Liver (tissue), 9 donors: ENCODE data around the gene HSD17B12. TPM values are rescaled to one million over a fixed set of nuclear protein-coding genes. Genes with fewer than 3 reads are reported as not detected.

Experiments used
- DNase-seq: peaks from one replicate; pipeline ENCODE4 v3.0.0-alpha.2; 2017; ENCODE audit warnings: low spot score
- H3K27ac ChIP-seq, 2 donors: one replicate each; pipeline ENCODE4 v1.7.0; 2013; ENCODE audit warnings: inconsistent platforms in 2 of 2, low read length in 2 of 2, control low read depth in 1 of 2, low read depth in 1 of 2, mild to moderate bottlenecking in 1 of 2
- H3K27me3 ChIP-seq, 4 donors: one replicate each; pipeline versions ENCODE4 v1.6.1 to v1.7.0; 2013; ENCODE audit warnings: low read length in 3 of 4, inconsistent platforms in 1 of 4, mild to moderate bottlenecking in 1 of 4, moderate library complexity in 1 of 4; ENCODE audit not compliant: control insufficient read depth in 4 of 4, insufficient read depth in 4 of 4
- H3K36me3 ChIP-seq, 4 donors: one replicate each; pipeline versions ENCODE4 v1.6.1 to v1.7.0; 2013; ENCODE audit warnings: low read length in 3 of 4, mild to moderate bottlenecking in 3 of 4, low read depth in 1 of 4, moderate library complexity in 1 of 4; ENCODE audit not compliant: control insufficient read depth in 4 of 4, insufficient read depth in 3 of 4
- H3K4me1 ChIP-seq, 4 donors: one replicate each; pipeline versions ENCODE4 v1.6.1 to v1.7.0; 2013; ENCODE audit warnings: low read length in 3 of 4, mild to moderate bottlenecking in 3 of 4, moderate library complexity in 1 of 4; ENCODE audit not compliant: control insufficient read depth in 4 of 4, insufficient read depth in 4 of 4
- H3K4me3 ChIP-seq, 3 donors: one replicate each; pipeline versions ENCODE4 v1.6.1 to v1.7.0; 2013; ENCODE audit warnings: low read length in 3 of 3, control low read depth in 1 of 3, low read depth in 1 of 3, mild to moderate bottlenecking in 1 of 3
- H3K9ac ChIP-seq, 2 donors: one replicate each; pipeline ENCODE4 v1.7.0; 2013; ENCODE audit warnings: low read length in 2 of 2, mild to moderate bottlenecking in 2 of 2, moderate library complexity in 2 of 2, control low read depth in 1 of 2, low read depth in 1 of 2
- H3K9me3 ChIP-seq, 4 donors: one replicate each; pipeline versions ENCODE4 v1.6.1 to v1.7.0; 2013; ENCODE audit warnings: low read length in 3 of 4; ENCODE audit not compliant: control insufficient read depth in 4 of 4
- EGR1 ChIP-seq, 2 donors: IDR thresholded peaks; 2 replicates each; pipeline ENCODE4 v1.6.1; 2016 to 2018; ENCODE audit warnings: antibody characterized with exemption in 2 of 2, low read depth in 2 of 2
- FOXA1 ChIP-seq: IDR thresholded peaks from 2 replicates; pipeline ENCODE4 v1.6.1; 2016; ENCODE audit warnings: antibody characterized with exemption
- FOXA2 ChIP-seq: IDR thresholded peaks from 2 replicates; pipeline ENCODE4 v1.6.1; 2016; ENCODE audit warnings: antibody characterized with exemption
- GABPA ChIP-seq, 2 donors: IDR thresholded peaks in 1 of 2; conservative IDR thresholded peaks in 1 of 2; 2 replicates each; pipeline ENCODE4 v1.6.1; 2016; ENCODE audit warnings: antibody characterized with exemption in 2 of 2, mild to moderate bottlenecking in 1 of 2, moderate library complexity in 1 of 2
- HNF4A ChIP-seq, 2 donors: conservative IDR thresholded peaks; 2 replicates each; pipeline ENCODE4 v1.6.1; 2016; ENCODE audit warnings: antibody characterized with exemption in 2 of 2, mild to moderate bottlenecking in 2 of 2
- HNF4G ChIP-seq: IDR thresholded peaks from 2 replicates; pipeline ENCODE4 v1.6.1; 2016; ENCODE audit warnings: antibody characterized with exemption
- JUND ChIP-seq, 2 donors: IDR thresholded peaks; 2 replicates each; pipeline ENCODE4 v1.6.1; 2016; ENCODE audit warnings: antibody characterized with exemption in 2 of 2
- NR2F2 ChIP-seq: IDR thresholded peaks from 2 replicates; pipeline ENCODE4 v1.6.1; 2016; ENCODE audit warnings: antibody characterized with exemption
- RAD21 ChIP-seq, 2 donors: IDR thresholded peaks; 2 replicates each; pipeline ENCODE4 v1.6.1; 2016; ENCODE audit warnings: antibody characterized with exemption in 2 of 2, mild to moderate bottlenecking in 2 of 2
- RXRA ChIP-seq, 2 donors: IDR thresholded peaks; 2 replicates each; pipeline ENCODE4 v1.6.1; 2017 to 2018; ENCODE audit warnings: antibody characterized with exemption in 2 of 2, mild to moderate bottlenecking in 1 of 2
- SP1 ChIP-seq: IDR thresholded peaks from 2 replicates; pipeline ENCODE4 v1.6.1; 2018; ENCODE audit warnings: antibody characterized with exemption, mild to moderate bottlenecking
- TAF1 ChIP-seq: conservative IDR thresholded peaks from 2 replicates; pipeline ENCODE4 v1.6.1; 2016; ENCODE audit warnings: antibody characterized with exemption, mild to moderate bottlenecking
- YY1 ChIP-seq: IDR thresholded peaks from 2 replicates; pipeline ENCODE4 v1.6.1; 2016; ENCODE audit warnings: antibody characterized with exemption, mild to moderate bottlenecking
- WGBS: extraction: QIAGEN DNeasy Blood & Tissue Kit; methylation state at CpG from one replicate; pipeline ENCODE4 v1.1.7; 2013; 5-methylcytosine and 5-hydroxymethylcytosine counted together
- polyA plus RNA-seq, 2 donors: library from polyadenylated mRNA; stranded (reverse) in 1 of 2; unstranded in 1 of 2; fragments of 200-250 nt in 1 of 2; fragments of >200 nt in 1 of 2; fragmentation: Nextera tagmentation in 1 of 2; extraction: Ambion mirVana in 1 of 2; gene quantifications; one replicate each; pipeline versions ENCODE4 v1.2.1 to v1.2.3, GENCODE V29; 2013 to 2015
- total RNA-seq, 2 donors: library from RNA; depleted of rRNA; stranded (reverse); fragments of >200 nt; gene quantifications; one replicate each; pipeline ENCODE4 v1.2.3, GENCODE V29; 2014
- TF ChIP-seq, protein P1 (sequence below): IDR thresholded peaks from 2 replicates; pipeline ENCODE4 v1.6.1; 2016; ENCODE audit warnings: antibody characterized with exemption
- TF ChIP-seq, protein P2 (sequence below): IDR thresholded peaks from 2 replicates; pipeline ENCODE4 v1.6.1; 2016; ENCODE audit warnings: antibody characterized with exemption, mild to moderate bottlenecking
- TF ChIP-seq, protein P3 (sequence below): fragments of 150-350 bp; IDR thresholded peaks from 2 replicates; pipeline ENCODE4 v1.5.1; 2017; ENCODE audit warnings: improper control_type of control experiment, low read depth, low read length; ENCODE audit not compliant: missing input control
- TF ChIP-seq, protein P4 (sequence below): IDR thresholded peaks from 2 replicates; pipeline ENCODE4 v1.6.1; 2016; ENCODE audit warnings: antibody characterized with exemption
- TF ChIP-seq, protein P5 (sequence below): IDR thresholded peaks from 2 replicates; pipeline ENCODE4 v1.6.1; 2016; ENCODE audit warnings: antibody characterized with exemption
- donor health status: healthy.
- donor health status: healthy.
- donor health status: healthy.
- donor health status: healthy.
- donor health status: healthy.

Gene HSD17B12
- total and polyA plus RNA-seq, 4 donors: 50.3 to 126 (median 68.3) TPM

DNA sequence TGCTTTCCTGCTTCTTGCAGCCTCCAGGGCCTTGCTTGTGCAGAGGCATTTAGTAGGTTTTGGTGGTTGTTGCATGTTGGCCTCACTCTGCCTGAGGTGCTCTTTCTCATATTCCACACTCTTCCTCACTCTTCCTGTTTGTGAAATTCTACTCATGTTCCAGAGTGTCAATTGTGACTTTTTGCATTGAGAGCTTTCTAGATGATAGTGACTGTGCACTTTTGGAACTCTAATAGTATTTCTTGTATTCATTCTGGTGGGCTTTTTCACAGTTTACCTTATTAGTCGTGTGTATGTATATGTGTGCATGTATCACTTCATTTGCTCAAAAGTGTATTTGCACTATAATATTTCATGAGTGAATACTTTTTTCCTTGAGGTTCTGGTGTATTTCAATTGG lies 11.3 kb downstream of the HSD17B12 start:
- no peak overlapping the region for H3K4me3 ChIP-seq
- H3K9me3 ChIP-seq: no peaks in the 10 kb centered on the region
- no peaks in the 10 kb centered on the region for H3K27me3 ChIP-seq
- WGBS: 98% methylated on average over 1 of the region's 1 CpG
- H3K9ac ChIP-seq: no peak overlapping the region
- no peak for TF ChIP-seq YY1
- TF ChIP-seq EGR1 (IDR thresholded peaks at IDR 0.05; ENCODE audit: low read depth in 2 of 2): no peak
- TF ChIP-seq, protein P1, sequence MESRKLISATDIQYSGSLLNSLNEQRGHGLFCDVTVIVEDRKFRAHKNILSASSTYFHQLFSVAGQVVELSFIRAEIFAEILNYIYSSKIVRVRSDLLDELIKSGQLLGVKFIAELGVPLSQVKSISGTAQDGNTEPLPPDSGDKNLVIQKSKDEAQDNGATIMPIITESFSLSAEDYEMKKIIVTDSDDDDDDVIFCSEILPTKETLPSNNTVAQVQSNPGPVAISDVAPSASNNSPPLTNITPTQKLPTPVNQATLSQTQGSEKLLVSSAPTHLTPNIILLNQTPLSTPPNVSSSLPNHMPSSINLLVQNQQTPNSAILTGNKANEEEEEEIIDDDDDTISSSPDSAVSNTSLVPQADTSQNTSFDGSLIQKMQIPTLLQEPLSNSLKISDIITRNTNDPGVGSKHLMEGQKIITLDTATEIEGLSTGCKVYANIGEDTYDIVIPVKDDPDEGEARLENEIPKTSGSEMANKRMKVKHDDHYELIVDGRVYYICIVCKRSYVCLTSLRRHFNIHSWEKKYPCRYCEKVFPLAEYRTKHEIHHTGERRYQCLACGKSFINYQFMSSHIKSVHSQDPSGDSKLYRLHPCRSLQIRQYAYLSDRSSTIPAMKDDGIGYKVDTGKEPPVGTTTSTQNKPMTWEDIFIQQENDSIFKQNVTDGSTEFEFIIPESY: no peak
- TF ChIP-seq RAD21 (IDR thresholded peaks at IDR 0.05): no peak
- no peak for TF ChIP-seq SP1
- TF ChIP-seq FOXA1: no peak
- no peak for TF ChIP-seq HNF4G
- no peak for TF ChIP-seq JUND (IDR thresholded peaks at IDR 0.05)
- TF ChIP-seq, protein P2, sequence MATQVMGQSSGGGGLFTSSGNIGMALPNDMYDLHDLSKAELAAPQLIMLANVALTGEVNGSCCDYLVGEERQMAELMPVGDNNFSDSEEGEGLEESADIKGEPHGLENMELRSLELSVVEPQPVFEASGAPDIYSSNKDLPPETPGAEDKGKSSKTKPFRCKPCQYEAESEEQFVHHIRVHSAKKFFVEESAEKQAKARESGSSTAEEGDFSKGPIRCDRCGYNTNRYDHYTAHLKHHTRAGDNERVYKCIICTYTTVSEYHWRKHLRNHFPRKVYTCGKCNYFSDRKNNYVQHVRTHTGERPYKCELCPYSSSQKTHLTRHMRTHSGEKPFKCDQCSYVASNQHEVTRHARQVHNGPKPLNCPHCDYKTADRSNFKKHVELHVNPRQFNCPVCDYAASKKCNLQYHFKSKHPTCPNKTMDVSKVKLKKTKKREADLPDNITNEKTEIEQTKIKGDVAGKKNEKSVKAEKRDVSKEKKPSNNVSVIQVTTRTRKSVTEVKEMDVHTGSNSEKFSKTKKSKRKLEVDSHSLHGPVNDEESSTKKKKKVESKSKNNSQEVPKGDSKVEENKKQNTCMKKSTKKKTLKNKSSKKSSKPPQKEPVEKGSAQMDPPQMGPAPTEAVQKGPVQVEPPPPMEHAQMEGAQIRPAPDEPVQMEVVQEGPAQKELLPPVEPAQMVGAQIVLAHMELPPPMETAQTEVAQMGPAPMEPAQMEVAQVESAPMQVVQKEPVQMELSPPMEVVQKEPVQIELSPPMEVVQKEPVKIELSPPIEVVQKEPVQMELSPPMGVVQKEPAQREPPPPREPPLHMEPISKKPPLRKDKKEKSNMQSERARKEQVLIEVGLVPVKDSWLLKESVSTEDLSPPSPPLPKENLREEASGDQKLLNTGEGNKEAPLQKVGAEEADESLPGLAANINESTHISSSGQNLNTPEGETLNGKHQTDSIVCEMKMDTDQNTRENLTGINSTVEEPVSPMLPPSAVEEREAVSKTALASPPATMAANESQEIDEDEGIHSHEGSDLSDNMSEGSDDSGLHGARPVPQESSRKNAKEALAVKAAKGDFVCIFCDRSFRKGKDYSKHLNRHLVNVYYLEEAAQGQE: no peak
- TF ChIP-seq HNF4A (conservative IDR thresholded peaks at IDR 0.05): no peak
- TF ChIP-seq, protein P3, sequence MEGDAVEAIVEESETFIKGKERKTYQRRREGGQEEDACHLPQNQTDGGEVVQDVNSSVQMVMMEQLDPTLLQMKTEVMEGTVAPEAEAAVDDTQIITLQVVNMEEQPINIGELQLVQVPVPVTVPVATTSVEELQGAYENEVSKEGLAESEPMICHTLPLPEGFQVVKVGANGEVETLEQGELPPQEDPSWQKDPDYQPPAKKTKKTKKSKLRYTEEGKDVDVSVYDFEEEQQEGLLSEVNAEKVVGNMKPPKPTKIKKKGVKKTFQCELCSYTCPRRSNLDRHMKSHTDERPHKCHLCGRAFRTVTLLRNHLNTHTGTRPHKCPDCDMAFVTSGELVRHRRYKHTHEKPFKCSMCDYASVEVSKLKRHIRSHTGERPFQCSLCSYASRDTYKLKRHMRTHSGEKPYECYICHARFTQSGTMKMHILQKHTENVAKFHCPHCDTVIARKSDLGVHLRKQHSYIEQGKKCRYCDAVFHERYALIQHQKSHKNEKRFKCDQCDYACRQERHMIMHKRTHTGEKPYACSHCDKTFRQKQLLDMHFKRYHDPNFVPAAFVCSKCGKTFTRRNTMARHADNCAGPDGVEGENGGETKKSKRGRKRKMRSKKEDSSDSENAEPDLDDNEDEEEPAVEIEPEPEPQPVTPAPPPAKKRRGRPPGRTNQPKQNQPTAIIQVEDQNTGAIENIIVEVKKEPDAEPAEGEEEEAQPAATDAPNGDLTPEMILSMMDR: no peak
- no peak for TF ChIP-seq GABPA (IDR thresholded peaks at IDR 0.05 in 1 of 2, conservative IDR thresholded peaks at IDR 0.05 in 1 of 2)
- TF ChIP-seq FOXA2: no peak
- TF ChIP-seq RXRA (IDR thresholded peaks at IDR 0.05): no peak
- TF ChIP-seq NR2F2: no peak
- TF ChIP-seq, protein P4, sequence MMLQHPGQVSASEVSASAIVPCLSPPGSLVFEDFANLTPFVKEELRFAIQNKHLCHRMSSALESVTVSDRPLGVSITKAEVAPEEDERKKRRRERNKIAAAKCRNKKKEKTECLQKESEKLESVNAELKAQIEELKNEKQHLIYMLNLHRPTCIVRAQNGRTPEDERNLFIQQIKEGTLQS: no peak
- no peak overlapping the region for H3K27ac ChIP-seq
- no peaks in the 10 kb centered on the region for H3K4me1 ChIP-seq
- DNase-seq: no peak
- no peaks in the 10 kb centered on the region for H3K36me3 ChIP-seq

DNA sequence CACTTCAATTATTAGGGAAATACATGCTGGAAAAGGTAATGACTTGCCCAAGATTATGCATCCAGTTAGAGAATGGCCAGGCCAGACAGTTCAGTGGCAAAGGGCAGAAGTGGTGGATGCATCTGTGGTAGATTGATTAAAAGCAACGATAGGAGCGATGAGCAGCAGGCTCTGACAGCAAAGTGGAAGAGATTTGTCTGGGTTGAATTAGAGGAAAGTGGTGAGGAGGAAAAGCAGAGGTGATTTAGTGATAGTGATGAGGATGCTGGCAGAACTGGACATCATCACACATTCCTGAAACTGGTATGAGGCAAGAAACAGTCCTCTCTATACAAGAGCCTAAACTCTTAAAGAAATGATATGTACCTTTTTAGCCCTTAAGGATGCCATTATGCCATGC lies 12.5 kb downstream of the HSD17B12 start:
- Histone ChIP-seq H3K4me1 (no peaks in the 10 kb centered on the region), H3K9ac (no peak overlapping the region), H3K27me3 (no peaks in the 10 kb centered on the region), H3K9me3 (no peaks in the 10 kb centered on the region), H3K36me3 (no peaks in the 10 kb centered on the region), H3K27ac (no peak overlapping the region), H3K4me3 (no peak overlapping the region)
- WGBS: 91% methylated on average over 2 of the region's 2 CpGs
- no peak for DNase-seq
- no peak for TF ChIP-seq FOXA1
- TF ChIP-seq, protein P5, sequence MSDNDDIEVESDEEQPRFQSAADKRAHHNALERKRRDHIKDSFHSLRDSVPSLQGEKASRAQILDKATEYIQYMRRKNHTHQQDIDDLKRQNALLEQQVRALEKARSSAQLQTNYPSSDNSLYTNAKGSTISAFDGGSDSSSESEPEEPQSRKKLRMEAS: no peak
- TF ChIP-seq RXRA (IDR thresholded peaks at IDR 0.05): no peak
- TF ChIP-seq, protein P3: no peak
- TF ChIP-seq TAF1: no peak
- TF ChIP-seq GABPA (IDR thresholded peaks at IDR 0.05 in 1 of 2, conservative IDR thresholded peaks at IDR 0.05 in 1 of 2): no peak
- TF ChIP-seq RAD21 (IDR thresholded peaks at IDR 0.05): no peak
- TF ChIP-seq FOXA2: no peak
- no peak for TF ChIP-seq JUND (IDR thresholded peaks at IDR 0.05)
- no peak for TF ChIP-seq EGR1 (IDR thresholded peaks at IDR 0.05; ENCODE audit: low read depth in 2 of 2)
- TF ChIP-seq, protein P2: no peak
- no peak for TF ChIP-seq YY1
- TF ChIP-seq HNF4G: no peak
- no peak for TF ChIP-seq SP1
- no peak for TF ChIP-seq NR2F2
